Vagina (tissue), 2 donors: ENCODE data around the gene INSR.

ENCODE experiments used
- POLR2A ChIP-seq, 2 donors: fragments of 450-650 bp; IDR thresholded peaks; one replicate each; pipeline ENCODE4 v1.6.1; 2017; ENCODE audit warnings: antibody characterized with exemption in 2 of 2, mild to moderate bottlenecking in 2 of 2, moderate library complexity in 2 of 2
- POLR2AphosphoS5 ChIP-seq, 2 donors: sonication (generic); formaldehyde crosslinking; IDR thresholded peaks; one replicate each; pipeline ENCODE4 v1.9.0; 2017; ENCODE audit warnings: antibody characterized with exemption in 2 of 2, mild to moderate bottlenecking in 2 of 2, low read depth in 1 of 2; ENCODE audit not compliant: insufficient read depth in 1 of 2
- TF ChIP-seq, protein P1 (sequence below), 3 experiments: fragments of 450-650 bp in 2 of 3; fragments of 200-600 bp in 1 of 3; sonication (generic) in 1 of 3; IDR thresholded peaks; one replicate each; pipeline ENCODE4 v1.5.1; 2017 to 2019; ENCODE audit warnings: antibody characterized with exemption in 3 of 3, mild to moderate bottlenecking in 2 of 3, moderate library complexity in 2 of 3

DNA sequence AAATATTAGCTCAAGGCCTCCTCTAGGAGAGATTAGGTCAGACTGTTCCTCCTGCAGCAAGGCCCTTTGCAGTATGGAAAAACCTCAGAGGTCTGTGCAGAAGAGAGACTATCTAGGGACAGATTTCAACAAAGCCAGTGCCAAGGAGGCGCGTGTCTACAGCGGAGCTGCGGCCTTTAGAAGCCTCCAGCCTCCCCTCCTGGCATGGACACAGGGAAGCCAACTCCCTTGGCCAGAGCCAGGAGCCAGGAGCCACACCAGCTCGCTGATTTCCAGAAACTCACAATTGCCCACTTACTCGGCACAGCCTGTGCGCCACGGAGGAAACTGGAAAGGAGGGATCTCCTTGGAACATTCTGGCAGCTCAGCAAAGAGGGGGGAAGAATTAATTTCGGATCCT is 63.4 kb downstream of the INSR start:
- TF ChIP-seq, protein P1, sequence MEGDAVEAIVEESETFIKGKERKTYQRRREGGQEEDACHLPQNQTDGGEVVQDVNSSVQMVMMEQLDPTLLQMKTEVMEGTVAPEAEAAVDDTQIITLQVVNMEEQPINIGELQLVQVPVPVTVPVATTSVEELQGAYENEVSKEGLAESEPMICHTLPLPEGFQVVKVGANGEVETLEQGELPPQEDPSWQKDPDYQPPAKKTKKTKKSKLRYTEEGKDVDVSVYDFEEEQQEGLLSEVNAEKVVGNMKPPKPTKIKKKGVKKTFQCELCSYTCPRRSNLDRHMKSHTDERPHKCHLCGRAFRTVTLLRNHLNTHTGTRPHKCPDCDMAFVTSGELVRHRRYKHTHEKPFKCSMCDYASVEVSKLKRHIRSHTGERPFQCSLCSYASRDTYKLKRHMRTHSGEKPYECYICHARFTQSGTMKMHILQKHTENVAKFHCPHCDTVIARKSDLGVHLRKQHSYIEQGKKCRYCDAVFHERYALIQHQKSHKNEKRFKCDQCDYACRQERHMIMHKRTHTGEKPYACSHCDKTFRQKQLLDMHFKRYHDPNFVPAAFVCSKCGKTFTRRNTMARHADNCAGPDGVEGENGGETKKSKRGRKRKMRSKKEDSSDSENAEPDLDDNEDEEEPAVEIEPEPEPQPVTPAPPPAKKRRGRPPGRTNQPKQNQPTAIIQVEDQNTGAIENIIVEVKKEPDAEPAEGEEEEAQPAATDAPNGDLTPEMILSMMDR (IDR thresholded peaks at IDR 0.05), result no peak
- TF ChIP-seq POLR2A (IDR thresholded peaks at IDR 0.05) (no peak), POLR2AphosphoS5 (IDR thresholded peaks at IDR 0.05; ENCODE audit: insufficient read depth in 1 of 2, low read depth in 1 of 2) (no peak)
